Dedifferentiated amniotic fluid mesenchymal stem cell (primary cell): ENCODE results near the gene CDK18.

Experiments
- DNase-seq: peaks from one replicate; pipeline ENCODE4 v3.0.0-alpha.2; 2016; ENCODE audit errors: extremely low spot score

CDK18 gene

GRCh38 chr1:205569411-205570172 is 65.1 kb downstream of the CDK18 start:
- no peak for DNase-seq

DNA sequence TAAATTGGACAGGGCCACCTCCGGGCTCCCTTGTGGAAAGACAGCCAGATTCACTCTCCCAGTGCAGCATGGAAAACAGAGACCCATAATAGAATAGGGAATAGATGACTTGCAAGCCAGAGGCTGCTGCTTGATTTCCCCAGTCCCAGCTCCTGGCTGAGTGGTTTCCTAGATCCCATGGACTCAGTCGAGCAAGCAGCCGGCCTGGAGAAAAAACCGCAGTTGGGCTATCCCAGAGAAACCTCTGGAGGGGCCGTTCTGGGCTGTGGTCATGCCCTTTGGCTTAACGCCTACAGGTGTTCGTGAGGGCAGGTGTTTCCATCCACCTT is 65.7 kb downstream of the CDK18 start:
- DNase-seq, result no peak

DNA sequence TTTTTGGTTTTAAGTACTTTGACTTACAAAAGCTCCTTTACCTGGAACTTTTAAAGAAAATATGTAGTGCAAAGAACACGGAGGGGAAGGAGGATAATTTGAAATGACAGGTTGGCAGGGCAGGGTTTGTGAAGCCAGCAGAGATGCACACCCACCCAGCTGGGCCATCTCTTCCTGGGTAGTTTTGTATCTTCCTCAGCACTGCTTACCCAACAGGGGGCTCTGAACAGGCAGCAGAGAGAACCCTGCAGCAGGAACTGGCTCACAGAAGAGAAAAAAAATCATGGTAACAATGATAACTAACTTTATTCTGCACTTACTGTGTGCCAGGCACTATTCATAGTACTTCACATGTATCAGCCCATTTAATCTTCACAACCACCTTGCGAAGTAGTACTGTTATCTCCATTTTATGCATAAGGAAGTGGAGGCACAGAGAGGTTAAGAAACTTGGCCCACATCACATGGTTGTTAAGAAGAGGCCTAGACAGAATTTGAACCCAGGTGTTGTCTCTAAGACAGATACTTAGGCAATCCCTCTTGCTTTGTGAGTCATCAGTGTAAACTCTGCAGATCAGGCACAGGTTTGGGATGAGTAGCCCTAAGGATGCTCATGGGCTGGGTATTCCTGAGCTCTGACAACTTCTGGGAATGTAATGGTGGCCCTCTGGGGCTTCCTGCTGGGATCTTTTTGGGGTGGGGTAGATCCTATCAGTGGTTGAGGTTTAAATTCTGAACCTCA is 66.5 kb downstream of the CDK18 start:
- no peak for DNase-seq

DNA sequence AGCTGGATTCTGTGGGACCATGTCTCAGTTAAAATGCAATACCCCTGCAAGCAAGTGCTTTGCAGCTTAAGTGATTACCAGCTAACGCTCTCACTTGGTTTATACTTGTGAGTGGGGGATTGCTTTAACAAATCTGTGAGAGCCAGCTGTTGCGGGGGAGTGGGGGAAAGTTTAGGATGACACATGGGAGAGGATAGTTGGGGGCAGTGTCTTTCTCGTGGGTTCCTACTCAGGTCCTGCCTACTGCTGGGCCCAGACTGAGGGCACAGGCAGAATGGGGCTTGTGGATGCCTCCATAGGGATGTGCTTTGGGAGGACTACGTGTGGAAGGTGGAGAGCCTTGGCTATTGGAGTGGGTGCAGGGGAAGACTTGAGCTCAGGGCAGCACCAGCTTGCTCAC is 67.3 kb downstream of the CDK18 start:
- DNase-seq, result no peak

DNA sequence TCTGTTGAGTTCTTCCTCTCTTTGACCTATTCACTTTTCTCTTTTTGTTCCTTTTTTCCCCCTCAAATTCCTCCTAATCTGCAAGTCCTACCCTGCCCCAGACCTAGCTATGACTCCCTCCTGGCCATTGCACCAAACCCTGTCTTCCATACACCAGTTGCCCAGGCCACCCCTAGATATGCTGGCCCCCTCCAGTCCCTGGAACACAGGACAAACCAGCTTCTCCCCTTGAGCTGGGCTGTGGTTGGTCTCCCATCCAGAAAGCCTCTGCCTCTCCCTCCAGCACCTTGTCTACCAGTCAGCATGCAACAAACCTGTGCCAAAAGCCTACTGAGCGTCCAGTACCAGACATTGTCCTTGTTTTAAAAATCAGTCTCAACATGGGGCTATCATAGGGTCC is 68.0 kb downstream of the CDK18 start:
- DNase-seq, result no peak

DNA sequence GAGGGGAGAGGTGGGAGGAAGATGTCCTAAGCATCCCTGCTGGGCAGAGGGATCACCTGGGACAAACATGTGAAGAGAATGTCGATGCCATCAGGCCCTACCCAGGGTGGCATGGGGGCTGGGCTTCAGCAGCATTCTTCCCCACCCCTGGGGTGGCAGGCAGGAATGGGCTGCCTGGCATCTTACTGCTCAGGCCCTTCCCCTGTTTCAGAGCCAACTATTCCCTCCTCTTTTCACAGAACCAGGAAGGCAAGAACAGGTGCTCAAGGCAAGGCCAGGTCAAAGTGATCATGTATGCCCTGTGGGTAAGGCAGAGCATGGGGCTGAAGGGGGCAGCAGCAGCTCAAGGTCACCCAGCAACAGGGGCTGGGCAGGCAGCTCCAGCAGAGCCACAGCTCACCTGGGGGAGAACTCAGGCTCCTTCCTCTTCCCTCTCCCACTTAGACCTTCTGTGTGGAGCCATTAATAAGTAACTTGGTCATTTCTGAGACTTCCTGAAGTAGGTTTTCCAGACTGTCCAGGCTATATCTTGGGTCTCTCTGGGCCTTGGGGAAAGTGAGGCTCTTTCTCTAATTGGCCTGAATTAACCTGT is 70.9 kb downstream of the CDK18 start:
- DNase-seq, result no peak

- DNase-seq, result no peak
These were observed 71.5 kb downstream of the CDK18 start for GRCh38 chr1:205576011-205576410.

DNA sequence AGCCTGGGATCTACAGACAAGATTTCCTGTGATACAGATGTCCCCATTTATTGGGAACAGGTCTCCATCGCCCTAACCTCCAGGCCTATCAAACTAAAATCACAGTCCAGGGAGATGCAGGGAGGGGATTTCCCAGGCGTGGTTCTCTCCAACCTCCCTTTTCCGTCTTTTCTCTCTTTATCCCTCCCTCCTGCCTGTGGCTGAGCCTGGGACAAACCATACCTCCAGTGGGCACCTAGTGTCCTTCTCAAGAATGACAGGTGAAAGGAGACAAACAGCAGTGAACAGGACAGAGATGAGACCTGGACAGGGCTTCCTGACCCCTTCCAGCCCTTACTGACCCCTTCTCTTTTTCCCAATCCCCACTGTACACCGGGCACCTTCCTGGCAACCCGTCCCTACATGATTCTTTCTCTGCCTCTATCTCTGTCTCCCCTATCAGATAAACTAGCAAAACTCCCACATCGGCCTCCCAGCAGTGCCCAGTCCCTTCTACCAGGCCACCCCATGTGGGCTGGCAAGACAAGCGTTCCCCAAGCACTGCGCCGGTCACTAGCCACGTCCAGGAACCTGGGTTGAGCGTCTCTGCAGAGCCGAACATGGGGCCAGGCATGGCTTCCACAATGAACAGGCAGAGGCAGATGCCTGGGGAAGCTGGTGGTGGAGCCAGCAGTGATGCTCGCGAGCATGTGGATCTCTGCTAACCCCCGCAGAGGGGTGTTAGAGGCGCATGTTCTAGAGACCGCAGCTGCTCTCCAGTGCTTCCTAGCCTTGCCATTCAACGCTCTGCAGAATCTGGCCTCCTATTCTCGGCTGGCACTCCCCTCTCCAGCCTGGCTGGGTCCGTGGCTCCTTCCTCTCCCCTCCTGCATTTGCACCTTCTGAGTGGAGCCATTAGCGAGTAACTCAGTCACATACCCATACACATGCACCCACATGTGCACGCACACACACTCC is 72.6 kb downstream of the CDK18 start:
- no peak for DNase-seq

GRCh38 chr1:205577874-205578658 is 73.6 kb downstream of the CDK18 start:
- no peak for DNase-seq

- DNase-seq, result no peak
These were observed 74.5 kb downstream of the CDK18 start for GRCh38 chr1:205578780-205579571.

- no peak for DNase-seq
These were observed 75.2 kb downstream of the CDK18 start for GRCh38 chr1:205579711-205580110.

- DNase-seq, result no peak
These were observed 75.9 kb downstream of the CDK18 start for GRCh38 chr1:205580140-205580922.

- no peak for DNase-seq
These were observed 76.4 kb downstream of the CDK18 start for GRCh38 chr1:205580923-205581180.

GRCh38 chr1:205581321-205581980 is 77.0 kb downstream of the CDK18 start:
- no peak for DNase-seq

DNA sequence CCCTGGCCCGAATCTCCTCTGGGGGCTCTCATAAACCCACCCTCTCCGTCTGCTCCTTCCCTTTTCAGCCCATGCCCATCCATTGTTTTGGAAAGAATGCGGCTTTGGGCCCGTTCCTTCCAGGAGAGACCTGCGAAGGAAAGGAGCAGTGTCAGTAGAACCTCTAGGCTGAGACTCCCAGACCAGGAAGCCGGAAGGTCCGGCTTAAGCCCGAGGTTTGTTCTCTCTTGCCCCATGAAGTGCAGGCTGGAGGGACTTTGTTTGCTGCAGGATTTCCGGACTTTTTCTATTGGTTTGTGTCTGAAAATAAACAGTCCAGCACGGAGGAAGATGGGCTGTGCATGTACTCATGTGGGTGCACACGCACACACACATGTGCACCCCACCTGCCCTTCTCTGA is 77.6 kb downstream of the CDK18 start:
- no peak for DNase-seq
